Activated naive CD4-positive, alpha-beta T cell (primary cell): Measurements from ENCODE around the gene CCNQ.

Experiments
- DNase-seq, 4 experiments: peaks; one replicate each; lab custom pipeline; 2025; lab: John Stamatoyannopoulos, UW

Gene CCNQ

GRCh38 chrX:153576239-153576870 lies 22.6 kb downstream of the CCNQ start:
- no peak for DNase-seq

GRCh38 chrX:153573984-153574383 lies 25.0 kb downstream of the CCNQ start:
- DNase-seq, result no peak

GRCh38 chrX:153572601-153573000 lies 26.3 kb downstream of the CCNQ start:
- no peak for DNase-seq

- DNase-seq, result no peak
Observed at GRCh38 chrX:153571534-153571908, 27.4 kb downstream of the CCNQ start.

GRCh38 chrX:153569475-153569874 lies 29.5 kb downstream of the CCNQ start:
- no peak for DNase-seq

- DNase-seq, result no peak
Observed at GRCh38 chrX:153568451-153569011, 30.4 kb downstream of the CCNQ start.

GRCh38 chrX:153565996-153566580 lies 32.9 kb downstream of the CCNQ start:
- no peak for DNase-seq

- DNase-seq, result no peak
Observed at GRCh38 chrX:153564047-153564606, 34.8 kb downstream of the CCNQ start.

- no peak for DNase-seq
Observed at GRCh38 chrX:153562546-153562945, 36.4 kb downstream of the CCNQ start.

GRCh38 chrX:153561337-153561736 lies 37.6 kb downstream of the CCNQ start:
- no peak for DNase-seq

GRCh38 chrX:153560466-153560865 lies 38.5 kb downstream of the CCNQ start:
- no peak for DNase-seq

- DNase-seq, result no peak
Observed at GRCh38 chrX:153560000-153560399, 38.9 kb downstream of the CCNQ start.

- DNase-seq, result no peak
Observed at GRCh38 chrX:153557618-153558355, 41.2 kb downstream of the CCNQ start.

GRCh38 chrX:153556767-153557166 lies 42.2 kb downstream of the CCNQ start:
- DNase-seq, result no peak

GRCh38 chrX:153554519-153555167 lies 44.3 kb downstream of the CCNQ start:
- peak; percentile 2 to 57 (median 24) for DNase-seq

- no peak for DNase-seq
Observed at GRCh38 chrX:153551135-153551534, 47.8 kb downstream of the CCNQ start.

- no peak for DNase-seq
Observed at GRCh38 chrX:153549807-153550206, 49.1 kb downstream of the CCNQ start.

GRCh38 chrX:153549231-153549630 lies 49.7 kb downstream of the CCNQ start:
- no peak for DNase-seq

GRCh38 chrX:153547195-153547594 lies 51.7 kb downstream of the CCNQ start:
- DNase-seq, result no peak

- DNase-seq, result no peak
Observed at GRCh38 chrX:153546386-153546785, 52.6 kb downstream of the CCNQ start.

GRCh38 chrX:153544727-153545126 lies 54.2 kb downstream of the CCNQ start:
- no peak for DNase-seq

GRCh38 chrX:153539979-153540358 lies 59.0 kb downstream of the CCNQ start:
- DNase-seq, result no peak
